Measurements from ENCODE around the gene EMP2.

Gene EMP2

DNA sequence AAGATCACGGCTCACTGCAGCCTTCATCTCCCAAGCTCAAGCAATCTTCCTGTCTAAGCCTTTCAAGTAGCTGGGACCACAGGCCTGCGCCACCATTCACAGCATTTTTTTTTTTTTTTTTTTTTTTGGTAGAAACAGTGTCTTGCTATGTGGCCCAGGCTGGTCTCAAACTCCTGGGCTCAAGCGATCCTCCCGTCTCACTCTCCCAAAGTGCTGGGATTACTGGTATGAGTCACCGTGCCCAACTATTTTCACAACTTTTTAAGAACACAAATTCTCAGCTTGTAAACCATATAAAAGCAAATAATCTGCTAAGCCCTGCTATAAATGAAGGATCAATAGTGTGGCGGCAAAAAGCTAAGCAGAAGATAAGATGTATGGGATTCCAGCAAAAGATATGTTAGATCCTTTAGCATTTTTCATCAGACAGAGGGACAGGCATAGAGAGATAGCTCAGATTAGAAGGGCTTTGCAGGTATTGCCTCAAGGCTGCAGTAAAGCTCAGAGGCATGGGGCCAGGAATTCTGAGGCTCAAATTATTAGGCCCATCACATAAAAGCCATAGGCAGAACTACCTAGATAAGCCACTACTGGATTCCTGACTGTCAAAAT is 55.1 kb downstream of the EMP2 start:
- H3K4me3 ChIP-seq (ENCODE audit: low read length) = no peak overlapping the region

DNA sequence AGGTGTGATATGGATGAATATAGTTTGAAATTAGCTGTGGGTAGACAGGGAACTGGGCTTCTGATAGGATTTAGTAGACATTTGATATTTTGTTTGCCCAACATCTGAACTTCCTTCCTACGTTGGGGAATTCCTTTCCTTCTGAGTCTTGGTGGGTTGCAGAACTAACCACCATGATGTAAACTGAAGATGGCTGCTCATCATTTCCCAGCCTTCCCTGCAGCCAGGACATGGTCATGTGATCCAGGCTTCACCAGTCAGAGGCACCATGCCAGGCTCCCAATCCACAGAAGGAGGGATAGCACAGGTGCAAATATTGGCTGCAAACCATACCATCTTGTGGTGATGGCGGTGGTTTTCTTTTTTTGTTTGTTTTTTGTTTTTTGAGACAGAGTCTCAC is 57.4 kb downstream of the EMP2 start:
- Histone ChIP-seq H3K27me3 (ENCODE audit: low read depth, low read length) (no peaks in the 10 kb centered on the region), H3K4me1 (ENCODE audit: low read length) (peaks cover 11% of the 10 kb centered on the region), H3K9ac (ENCODE audit: low read length) (no peak overlapping the region), H3K4me2 (ENCODE audit: low read length) (no peak overlapping the region), H3K4me3 (ENCODE audit: low read length) (no peak overlapping the region), H3K9me3 (ENCODE audit: insufficient read depth, low read length) (no peaks in the 10 kb centered on the region), H3K36me3 (replicated peaks; ENCODE audit: low read depth, low read length) (no peaks in the 10 kb centered on the region), H4K20me1 (ENCODE audit: insufficient read depth, low read length) (no peaks in the 10 kb centered on the region), H3K27ac (ENCODE audit: low read length) (no peak overlapping the region), H3K79me2 (ENCODE audit: low read length) (no peaks in the 10 kb centered on the region), H2AFZ (ENCODE audit: low read depth, low read length) (no peak overlapping the region)
- TF ChIP-seq, protein P1, sequence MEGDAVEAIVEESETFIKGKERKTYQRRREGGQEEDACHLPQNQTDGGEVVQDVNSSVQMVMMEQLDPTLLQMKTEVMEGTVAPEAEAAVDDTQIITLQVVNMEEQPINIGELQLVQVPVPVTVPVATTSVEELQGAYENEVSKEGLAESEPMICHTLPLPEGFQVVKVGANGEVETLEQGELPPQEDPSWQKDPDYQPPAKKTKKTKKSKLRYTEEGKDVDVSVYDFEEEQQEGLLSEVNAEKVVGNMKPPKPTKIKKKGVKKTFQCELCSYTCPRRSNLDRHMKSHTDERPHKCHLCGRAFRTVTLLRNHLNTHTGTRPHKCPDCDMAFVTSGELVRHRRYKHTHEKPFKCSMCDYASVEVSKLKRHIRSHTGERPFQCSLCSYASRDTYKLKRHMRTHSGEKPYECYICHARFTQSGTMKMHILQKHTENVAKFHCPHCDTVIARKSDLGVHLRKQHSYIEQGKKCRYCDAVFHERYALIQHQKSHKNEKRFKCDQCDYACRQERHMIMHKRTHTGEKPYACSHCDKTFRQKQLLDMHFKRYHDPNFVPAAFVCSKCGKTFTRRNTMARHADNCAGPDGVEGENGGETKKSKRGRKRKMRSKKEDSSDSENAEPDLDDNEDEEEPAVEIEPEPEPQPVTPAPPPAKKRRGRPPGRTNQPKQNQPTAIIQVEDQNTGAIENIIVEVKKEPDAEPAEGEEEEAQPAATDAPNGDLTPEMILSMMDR (IDR thresholded peaks at IDR 0.05; ENCODE audit: low read depth, low read length) = no peak
- TF ChIP-seq EZH2phosphoT487 (IDR thresholded peaks at IDR 0.05; ENCODE audit: low read depth) = no peak

More for the DNA sequence above, 55.1 kb downstream of the EMP2 start:
- Histone ChIP-seq H3K9ac (ENCODE audit: low read length) (no peak overlapping the region), H3K4me1 (ENCODE audit: low read length) (peaks cover 5% of the 10 kb centered on the region), H4K20me1 (ENCODE audit: insufficient read depth, low read length) (no peaks in the 10 kb centered on the region), H3K79me2 (ENCODE audit: low read length) (no peaks in the 10 kb centered on the region), H3K9me3 (ENCODE audit: insufficient read depth, low read length) (no peaks in the 10 kb centered on the region), H3K27ac (ENCODE audit: low read length) (no peak overlapping the region), H3K27me3 (ENCODE audit: low read depth, low read length) (no peaks in the 10 kb centered on the region), H3K4me2 (ENCODE audit: low read length) (no peak overlapping the region), H3K36me3 (replicated peaks; ENCODE audit: low read depth, low read length) (no peaks in the 10 kb centered on the region), H2AFZ (ENCODE audit: low read depth, low read length) (no peak overlapping the region)
- TF ChIP-seq, protein P1 (IDR thresholded peaks at IDR 0.05; ENCODE audit: low read depth, low read length) = no peak
- TF ChIP-seq EZH2phosphoT487 (IDR thresholded peaks at IDR 0.05; ENCODE audit: low read depth) = no peak

DNA sequence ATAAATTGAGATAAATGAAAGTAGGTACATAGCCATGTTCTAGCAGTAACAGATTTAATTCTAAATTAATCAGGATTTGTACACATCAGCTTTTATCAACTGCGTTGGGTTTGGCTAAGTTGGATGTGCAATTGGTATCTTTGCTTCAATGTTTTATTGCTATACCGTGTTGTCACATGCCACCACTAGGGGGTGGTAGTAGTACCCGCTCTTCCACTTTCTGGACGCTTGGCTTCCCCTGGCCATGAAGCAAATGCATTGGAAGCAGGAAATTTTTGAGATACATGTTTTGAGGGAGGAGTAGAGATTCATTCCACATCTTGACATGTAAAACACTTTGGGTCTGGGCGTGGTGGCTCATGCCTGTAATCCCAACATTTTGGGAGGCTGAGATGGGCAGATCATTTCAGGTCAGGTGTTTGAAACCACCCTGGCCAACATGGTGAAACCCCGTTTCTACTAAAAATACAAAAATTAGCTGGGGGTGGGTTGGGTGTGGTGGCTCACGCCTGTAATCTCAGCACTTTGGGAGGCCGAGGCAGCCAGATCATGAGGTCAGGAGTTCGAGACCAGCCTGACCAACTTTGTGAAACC is 58.6 kb downstream of the EMP2 start:
- H3K27me3 ChIP-seq (ENCODE audit: low read depth, low read length) = no peaks in the 10 kb centered on the region
- 0 out of 2 replicates have a peak overlapping the region, but pooled peaks have one; percentile 12 for H2AFZ ChIP-seq (ENCODE audit: low read depth, low read length)
- no peak overlapping the region for H3K9ac ChIP-seq (ENCODE audit: low read length)
- H3K4me2 ChIP-seq (ENCODE audit: low read length) = peak overlapping the region; percentile 21; the same call in 1 of the 2 replicates
- peaks cover 11% of the 10 kb centered on the region for H3K4me1 ChIP-seq (ENCODE audit: low read length)
- H4K20me1 ChIP-seq (ENCODE audit: insufficient read depth, low read length) = no peaks in the 10 kb centered on the region
- no peaks in the 10 kb centered on the region for H3K9me3 ChIP-seq (ENCODE audit: insufficient read depth, low read length)
- H3K4me3 ChIP-seq (ENCODE audit: low read length) = no peak overlapping the region
- H3K79me2 ChIP-seq (ENCODE audit: low read length) = no peaks in the 10 kb centered on the region
- no peak overlapping the region for H3K27ac ChIP-seq (ENCODE audit: low read length)
- no peaks in the 10 kb centered on the region for H3K36me3 ChIP-seq (replicated peaks; ENCODE audit: low read depth, low read length)
- TF ChIP-seq, protein P1 (IDR thresholded peaks at IDR 0.05; ENCODE audit: low read depth, low read length) = peak; percentile 89
- TF ChIP-seq EZH2phosphoT487 (IDR thresholded peaks at IDR 0.05; ENCODE audit: low read depth) = no peak

DNA sequence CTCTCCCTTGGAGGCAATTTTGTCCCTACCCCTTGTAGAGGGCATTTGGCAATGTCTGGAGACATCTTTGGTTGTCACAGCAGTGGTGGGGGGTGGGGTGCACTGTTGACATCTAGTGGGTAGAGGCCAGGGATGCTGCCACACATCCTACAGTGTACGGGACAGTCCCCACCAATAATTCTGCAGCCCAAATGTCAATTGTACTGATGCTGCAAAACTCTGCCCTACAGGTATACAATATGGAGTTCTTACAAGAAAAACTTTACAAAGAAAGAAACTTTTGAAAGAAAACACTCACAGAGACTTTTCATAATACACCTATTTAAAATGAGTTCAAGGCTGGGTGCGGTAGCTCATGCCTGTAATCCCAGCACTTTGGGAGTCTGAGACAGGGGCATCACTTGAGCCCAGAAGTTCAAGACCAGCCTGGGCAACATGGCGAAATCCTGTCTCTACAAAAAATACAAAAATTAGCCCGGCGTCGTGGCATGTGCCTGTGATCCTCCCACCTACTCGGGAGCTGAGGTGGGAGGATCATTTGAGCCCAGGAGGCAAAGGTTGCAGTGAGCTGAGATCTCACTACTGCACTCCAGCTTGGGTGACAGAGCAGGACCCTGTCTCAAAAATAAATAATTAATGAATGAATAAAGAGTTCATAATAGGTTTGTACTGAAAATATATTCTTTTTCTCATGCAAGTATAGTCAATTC is 59.4 kb downstream of the EMP2 start:
- no peaks in the 10 kb centered on the region for H3K79me2 ChIP-seq (ENCODE audit: low read length)
- H3K27me3 ChIP-seq (ENCODE audit: low read depth, low read length) = no peaks in the 10 kb centered on the region
- H3K9ac ChIP-seq (ENCODE audit: low read length) = no peak overlapping the region
- no peak overlapping the region for H3K27ac ChIP-seq (ENCODE audit: low read length)
- H3K9me3 ChIP-seq (ENCODE audit: insufficient read depth, low read length) = no peaks in the 10 kb centered on the region
- no peaks in the 10 kb centered on the region for H3K36me3 ChIP-seq (replicated peaks; ENCODE audit: low read depth, low read length)
- H2AFZ ChIP-seq (ENCODE audit: low read depth, low read length) = no peak overlapping the region
- no peak overlapping the region for H3K4me2 ChIP-seq (ENCODE audit: low read length)
- no peak overlapping the region for H3K4me3 ChIP-seq (ENCODE audit: low read length)
- peaks cover 11% of the 10 kb centered on the region for H3K4me1 ChIP-seq (ENCODE audit: low read length)
- no peak for TF ChIP-seq EZH2phosphoT487 (IDR thresholded peaks at IDR 0.05; ENCODE audit: low read depth)
- TF ChIP-seq, protein P1 (IDR thresholded peaks at IDR 0.05; ENCODE audit: low read depth, low read length) = no peak
- no peaks in the 10 kb centered on the region for H4K20me1 ChIP-seq (ENCODE audit: insufficient read depth, low read length)

Measured in OCI-LY3 (cell line).